K562 (cell line): ENCODE measurements around the gene DMWD. TPM values are rescaled to one million over a fixed set of nuclear protein-coding genes. Genes with fewer than 3 reads are reported as not detected.

Source experiments
- ATAC-seq: fragments of 200-7000 bp; cut with Tn5 transposase; 3 replicates; pipeline ENCODE4 v1.9.1; 2020; ENCODE audit warnings: moderate library complexity
- BruUV-seq: library from RNA; stranded (reverse); fragments of 400-500 nt; replicated peaks from 2 replicates; lab custom pipeline; 2021; lab: Mats Ljungman, UMichigan
- CTCF ChIA-PET: fragments of 300-600 bp; formaldehyde crosslinking; extraction: SDS; loops from one replicate; lab custom pipeline; 2021; ENCODE audit warnings: low intra/inter-chr PET ratio; lab: Yijun Ruan, JAX
- POLR2A ChIA-PET: fragments of 300-600, 350-650 bp; sonication (Branson Sonifier 250); formaldehyde crosslinking; extraction: SDS; loops from one replicate; lab custom pipeline; 2021; ENCODE audit warnings: antibody characterized with exemption, inconsistent platforms; lab: Yijun Ruan, JAX
- DNase-seq, 4 experiments: peaks; one replicate each; pipeline versions ENCODE4 v3.0.0 to v3.0.0-alpha.2; 2011 to 2018; ENCODE audit warnings: low spot score in 3 of 4, mixed read lengths in 3 of 4; ENCODE audit errors: extremely low read depth in 1 of 4
- FAIRE-seq: peaks from 2 replicates; lab custom pipeline; 2011; peaks lifted over from hg19 to GRCh38; lab: Jason Lieb, UNC
- H2AFZ ChIP-seq: 2 replicates; pipeline ENCODE4 v1.6.0; 2011; ENCODE audit warnings: low read depth, low read length, control low read depth, inconsistent platforms
- H3K27ac ChIP-seq: fragments of 200-600 bp; 3 replicates; pipeline ENCODE4 v1.8.0; 2011; ENCODE audit warnings: low read depth, mild to moderate bottlenecking, control low read depth, inconsistent platforms, low read length, moderate library complexity, mixed read lengths; ENCODE audit errors: extremely low read depth
- H3K27me3 ChIP-seq, 2 experiments: fragments of 300-600 bp in 1 of 2; 2 replicates in 1 of 2; 3 replicates in 1 of 2; pipeline versions ENCODE4 v1.6.0 to v1.8.0; 2011; ENCODE audit warnings: inconsistent platforms in 2 of 2, low read length in 2 of 2, mild to moderate bottlenecking in 1 of 2, mixed read lengths in 1 of 2, moderate library complexity in 1 of 2; ENCODE audit not compliant: control insufficient read depth in 2 of 2, insufficient read depth in 2 of 2
- H3K36me3 ChIP-seq: fragments of 300-600 bp; 3 replicates; pipeline ENCODE4 v1.8.0; 2011; ENCODE audit warnings: mild to moderate bottlenecking, low read length, inconsistent platforms; ENCODE audit not compliant: control insufficient read depth, insufficient read depth
- H3K4me1 ChIP-seq, 2 experiments: fragments of 200-600 bp in 1 of 2; replicated peaks in 1 of 2; 2 replicates in 1 of 2; 3 replicates in 1 of 2; pipeline versions ENCODE4 v1.5.1 to v1.8.0; 2011; ENCODE audit warnings: inconsistent platforms in 2 of 2, low read length in 2 of 2, mild to moderate bottlenecking in 1 of 2, mixed read lengths in 1 of 2, moderate library complexity in 1 of 2; ENCODE audit not compliant: control insufficient read depth in 2 of 2, insufficient read depth in 2 of 2
- H3K4me2 ChIP-seq: 2 replicates; pipeline ENCODE4 v1.6.1; 2011; ENCODE audit warnings: low read length, control low read depth, inconsistent platforms, mixed read lengths; ENCODE audit not compliant: insufficient read depth
- H3K4me3 ChIP-seq: fragments of 200-600 bp; sonication (generic), shearing (Covaris generic); 2 replicates; pipeline ENCODE4 v1.5.1; 2016; ENCODE audit warnings: control low read depth, inconsistent platforms
- H3K79me2 ChIP-seq: fragments of 200-600 bp; 3 replicates; pipeline ENCODE4 v1.8.0; 2011; ENCODE audit warnings: low read length, inconsistent platforms; ENCODE audit not compliant: control insufficient read depth, insufficient read depth
- H3K9ac ChIP-seq, 2 experiments: 2 replicates each; pipeline versions ENCODE4 v1.6.0 to v1.6.1; 2011; ENCODE audit warnings: low read depth in 2 of 2, low read length in 2 of 2, control low read depth in 1 of 2, inconsistent platforms in 1 of 2, mild to moderate bottlenecking in 1 of 2, mixed read lengths in 1 of 2; ENCODE audit not compliant: insufficient read depth in 1 of 2
- H3K9me1 ChIP-seq: one replicate; pipeline ENCODE4 v1.6.0; 2011; ENCODE audit warnings: inconsistent platforms, mild to moderate bottlenecking, low read length, moderate library complexity; ENCODE audit not compliant: control insufficient read depth, insufficient read depth
- H3K9me3 ChIP-seq: replicated peaks from 2 replicates; pipeline ENCODE4 v1.5.1; 2011; ENCODE audit warnings: low read depth, low read length, inconsistent platforms; ENCODE audit not compliant: control insufficient read depth, insufficient read depth
- H4K20me1 ChIP-seq: replicated peaks from 2 replicates; pipeline ENCODE4 v1.6.1; 2011; ENCODE audit warnings: low read length, inconsistent platforms, mixed read lengths; ENCODE audit not compliant: control insufficient read depth, insufficient read depth
- LEF1 ChIP-seq: fragments of 450-650 bp; IDR thresholded peaks from 2 replicates; pipeline ENCODE4 v1.6.1; 2016; ENCODE audit warnings: mild to moderate bottlenecking
- MAX ChIP-seq: sonication (generic); formaldehyde crosslinking; IDR thresholded peaks from 2 replicates; pipeline ENCODE4 v1.9.0; 2022; ENCODE audit warnings: mild to moderate bottlenecking, missing genetic modification reagents
- POLR2G ChIP-seq: fragments of 200-400 bp; formaldehyde crosslinking; IDR thresholded peaks from 2 replicates; pipeline ENCODE4 v1.6.1; 2017; ENCODE audit warnings: low read depth, mild to moderate bottlenecking, antibody characterized with exemption, low read length, moderate library complexity
- WGBS: fragments of 100-300 bp; shearing (Covaris generic); methylation state at CpG from one replicate; pipeline ENCODE4 v1.1.6; 2016; ENCODE audit warnings: low coverage, mixed read lengths; ENCODE audit not compliant: insufficient coverage; ENCODE audit errors: missing lambda C conversion rate; 5-methylcytosine and 5-hydroxymethylcytosine counted together
- in situ Hi-C: fragments of 300-500 bp; cut with MboI; formaldehyde crosslinking; loops from 4 replicates; pipeline ENCODE4 v1.15.0; 2018; ENCODE audit warnings: inconsistent platforms, mixed read lengths
- intact Hi-C: fragments of 100-400 bp; cut with micrococcal nuclease; formaldehyde crosslinking; loops from 2 replicates; pipeline ENCODE4 v1.14.2; 2022
- polyA plus RNA-seq, 8 experiments: library from polyadenylated mRNA; depleted of rRNA in 4 of 8; stranded (reverse) in 5 of 8; unstranded in 3 of 8; fragments of >200 nt; fragmentation: Nextera tagmentation in 2 of 8; fragmentation: Illumina TruSeq in 1 of 8; extraction: Ambion mirVana in 2 of 8; extraction: Trizol in 1 of 8; gene quantifications; 2 replicates each; pipeline versions ENCODE4 v1.2.1 to v1.2.3, GENCODE V29; 2011 to 2014; ENCODE audit warnings: inconsistent platforms in 1 of 8, missing spikeins in 1 of 8
- total RNA-seq, 7 experiments: library from RNA; depleted of rRNA in 6 of 7; stranded (reverse); fragments of >200 nt in 6 of 7; fragmentation: Illumina TruSeq in 2 of 7; extraction: Trizol in 2 of 7; gene quantifications; 2 replicates each; pipeline versions ENCODE4 v1.2.1 to v1.2.3, GENCODE V29; 2011 to 2021; ENCODE audit warnings: low replicate concordance in 1 of 7

Gene DMWD
- total and polyA plus RNA-seq, 9 of the 15 experiments (the other 6 are each of a cell fraction or from before 2014, with no cell fraction given) = 4.7 to 54.6 (median 19.0) TPM

- Histone ChIP-seq H3K4me1 (peaks cover 4 to 54% of the 10 kb centered on the region in 2 experiments; a peak in 4 of 5 replicates), H3K27me3 (no peaks in the 10 kb centered on the region), H2AFZ (no peak overlapping the region), H3K79me2 (peaks cover 12% of the 10 kb centered on the region; the same call in 2 of the 3 replicates), H3K4me3 (no peak overlapping the region), H3K9me3 (no peaks in the 10 kb centered on the region), H3K27ac (no peak overlapping the region), H3K4me2 (no peak overlapping the region), H4K20me1 (no peaks in the 10 kb centered on the region), H3K9ac (peak overlapping the region in 1 of 2 experiments; percentile 80; a peak in 1 of 4 replicates), H3K9me1 (no peaks in the 10 kb centered on the region), H3K36me3 (peaks cover 19% of the 10 kb centered on the region; the same call in 2 of the 3 replicates)
- BruUV-seq = no TSS peak
- DNase-seq (no peak), FAIRE-seq (no peak), ATAC-seq (no peak)
- ChIA-PET CTCF (no interaction called here), POLR2A (interaction anchor here (0.6 to 5.9 kb wide), 9 partner anchors 9 to 130 kb away, joined by 3 to 70 read pairs (median 3); partner anchors contain the start of genes DMPK, DMWD, MYPOP and QPCTL)
- in situ Hi-C loops = no loop called here
- intact Hi-C loops = no loop called here
- 60% methylated on average over 13 of the region's 14 CpGs for WGBS
- TF ChIP-seq LEF1 (no peak), POLR2G (peak; percentile 48; the same call in 1 of the 2 replicates), MAX (no peak)
Observed at GRCh38 chr19:45772130-45772840, 20.4 kb downstream of the DMWD start.
